T-helper 22 cell (primary cell): ENCODE measurements around the gene LIPI.
"Not testable (repeated sequence)": the region's sequence is repeated elsewhere in the genome, so short reads cannot be mapped to it uniquely, and the experiment has no call there.

Experiments used
- DNase-seq: peaks from one replicate; pipeline ENCODE4 v3.0.0-alpha.2; 2020; ENCODE audit warnings: low read depth

The LIPI gene

GRCh38 chr21:14210738-14211137 lies at the start of gene LIPI:
Gene LIPI (minus strand): TSS chr21:14210955. CDS start chr21:14210845, 110 bp downstream.
- DNase-seq, result no peak

GRCh38 chr21:14260174-14260764 lies 49.5 kb upstream of the LIPI start:
- no peak for DNase-seq

GRCh38 chr21:14259747-14260146 lies 49.0 kb upstream of the LIPI start:
- DNase-seq, result no peak

GRCh38 chr21:14251336-14251735 lies 40.6 kb upstream of the LIPI start:
- DNase-seq, result no peak

DNA sequence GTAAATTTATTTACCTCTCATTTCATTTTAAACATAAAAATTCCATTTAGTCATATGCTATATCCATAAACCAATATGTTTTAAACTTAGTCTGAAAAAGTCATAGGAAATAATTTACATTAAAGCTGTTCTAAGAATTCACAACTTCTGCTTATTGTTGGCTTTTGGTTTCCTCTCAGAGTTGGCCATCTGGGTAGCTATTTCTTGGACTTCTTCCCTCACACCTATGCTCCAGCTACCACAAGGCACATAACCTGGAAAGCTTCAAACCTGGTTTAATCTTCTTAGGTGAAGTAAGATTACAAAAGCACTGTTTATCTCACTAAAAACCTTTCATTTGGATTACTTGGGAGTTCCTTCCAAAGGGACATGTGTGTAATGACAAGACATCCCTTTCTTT lies 35.0 kb upstream of the LIPI start:
- no peak for DNase-seq

DNA sequence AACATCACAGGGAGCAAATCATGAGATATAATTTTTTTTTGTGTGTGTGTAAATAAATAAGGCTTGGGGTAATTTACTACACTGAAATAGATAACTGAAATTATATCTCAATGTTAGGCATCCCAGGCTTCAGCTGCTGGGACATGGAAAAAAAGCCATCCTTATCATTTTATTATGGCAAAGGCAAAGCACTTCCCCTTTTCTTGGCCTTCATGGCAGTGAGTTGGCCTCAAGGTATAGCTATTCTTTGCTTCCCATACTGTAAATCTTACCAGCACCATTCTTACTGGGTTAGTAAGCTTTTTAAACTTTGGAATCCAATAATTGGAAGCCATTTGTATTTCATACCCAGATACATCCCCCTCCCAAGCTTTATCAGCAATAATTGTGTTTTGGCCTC lies 34.2 kb upstream of the LIPI start:
- DNase-seq, result no peak

- DNase-seq, result no peak
These were observed 33.1 kb upstream of the LIPI start for GRCh38 chr21:14243874-14244273.

GRCh38 chr21:14243461-14243860 lies 32.7 kb upstream of the LIPI start:
- DNase-seq, result no peak

- DNase-seq, result no peak
These were observed 30.5 kb upstream of the LIPI start for GRCh38 chr21:14241297-14241696.

GRCh38 chr21:14239281-14239680 lies 28.5 kb upstream of the LIPI start:
- no peak for DNase-seq

GRCh38 chr21:14236180-14236579 lies 25.4 kb upstream of the LIPI start:
- no peak for DNase-seq

DNA sequence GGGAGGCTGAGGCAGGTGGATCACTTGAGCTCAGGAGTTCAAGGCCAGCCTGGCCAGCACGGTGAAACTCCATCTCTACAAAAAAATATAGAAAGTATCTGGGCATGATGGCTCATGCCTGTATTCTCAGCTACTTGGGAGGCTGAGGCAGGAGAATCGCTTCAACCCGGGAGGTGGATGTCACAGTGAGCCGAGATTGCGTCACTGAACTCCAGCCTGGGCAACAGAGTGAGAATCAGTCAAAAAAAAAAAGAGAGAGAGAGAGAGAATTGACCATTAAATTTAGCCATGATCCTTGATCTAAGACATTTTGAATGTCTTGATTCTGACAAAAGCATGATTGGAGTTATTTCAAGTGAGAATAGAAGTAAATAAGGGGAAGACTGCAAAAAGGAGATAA lies 24.3 kb upstream of the LIPI start:
- DNase-seq, result no peak

DNA sequence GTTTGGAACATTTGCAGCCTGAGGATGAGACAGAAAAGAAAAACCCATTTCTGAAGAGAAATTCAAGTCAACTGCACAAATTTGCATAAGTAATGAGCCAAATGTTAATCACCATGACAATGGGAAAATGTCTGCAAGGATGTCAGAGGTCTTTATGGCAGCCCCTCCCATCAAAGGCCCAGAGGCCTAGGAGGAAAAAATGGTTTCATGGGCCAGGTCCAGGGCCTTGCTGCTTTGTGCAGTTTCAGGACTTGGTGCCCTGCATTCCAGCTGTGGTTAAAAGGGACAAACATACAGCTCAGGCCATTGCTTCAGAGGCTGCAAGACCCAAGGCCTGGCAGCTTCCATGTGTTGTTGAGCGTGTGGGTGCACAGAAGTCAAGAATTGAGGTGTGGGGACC lies 18.6 kb upstream of the LIPI start:
- no peak for DNase-seq

- DNase-seq, result no peak
These were observed 12.6 kb upstream of the LIPI start for GRCh38 chr21:14223365-14223764.

- peak; percentile 20 for DNase-seq
These were observed 5.4 kb upstream of the LIPI start, which contains the start of gene RBM11 for GRCh38 chr21:14215971-14216641. Gene RBM11 (plus strand): TSS chr21:14216157. CDS start chr21:14216187, 30 bp downstream.

DNA sequence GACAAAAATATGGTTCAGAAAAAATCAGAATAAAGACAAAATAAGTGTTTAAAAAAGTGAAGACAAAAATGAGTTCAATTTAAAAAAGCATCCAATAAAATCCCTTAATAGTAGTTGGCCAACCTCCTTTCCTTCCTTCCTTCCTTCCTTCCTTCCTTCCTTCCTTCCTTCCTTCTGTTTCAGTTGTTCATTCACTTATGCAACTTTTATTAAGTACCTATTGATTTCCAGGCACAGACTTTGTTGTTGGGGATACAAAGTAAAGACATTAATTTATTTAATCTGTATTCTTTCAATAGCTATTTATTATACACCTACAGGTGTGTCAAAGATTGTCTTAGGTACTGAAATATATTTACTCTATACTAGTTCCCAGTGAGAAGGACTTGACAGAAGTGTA lies 2.4 kb upstream of the LIPI start:
- DNase-seq, result no peak

DNA sequence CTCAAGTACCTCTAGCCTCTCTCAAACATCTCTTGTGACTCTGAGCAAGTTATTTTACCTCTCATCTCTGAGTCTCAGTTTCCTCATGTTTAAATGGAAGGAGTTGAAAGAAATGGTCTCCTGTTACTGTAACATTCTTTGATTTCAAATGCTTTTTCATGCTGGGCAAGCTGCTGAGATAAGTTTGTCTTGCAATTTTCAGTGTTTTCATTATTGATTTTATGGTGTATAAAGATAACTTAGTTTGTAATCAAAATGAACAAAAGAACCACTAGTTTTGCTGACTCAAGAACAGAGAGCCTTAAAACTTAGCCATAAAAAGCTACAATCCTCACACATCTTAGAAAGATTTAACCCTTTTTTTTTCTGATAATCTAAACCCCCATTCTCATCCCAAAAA lies 4.5 kb downstream of the LIPI start:
- no peak for DNase-seq

GRCh38 chr21:14166463-14167223 lies 44.1 kb downstream of the LIPI start:
- DNase-seq, result not testable (repeated sequence)

- DNase-seq, result no peak
These were observed 66.8 kb downstream of the LIPI start for GRCh38 chr21:14143999-14144398.

DNA sequence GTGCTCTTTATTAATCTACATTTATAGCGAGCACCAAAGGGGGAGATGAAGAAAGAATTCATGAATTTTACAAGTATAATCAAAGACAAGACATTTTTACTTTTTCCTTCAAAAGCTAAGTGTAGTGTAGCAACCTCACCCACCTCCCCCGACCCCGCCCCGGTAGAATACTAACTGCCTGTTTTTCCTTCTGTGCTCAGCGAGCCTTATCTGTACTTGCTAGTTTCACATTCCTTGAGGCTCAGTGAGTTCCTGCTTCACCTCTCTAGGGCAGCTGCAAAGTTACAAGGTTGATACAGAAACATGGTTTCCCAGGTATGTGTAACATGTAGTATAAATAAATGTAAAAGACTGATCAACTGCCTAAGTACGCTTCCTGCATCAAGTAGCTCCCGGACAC lies 86.5 kb downstream of the LIPI start:
- DNase-seq, result no peak

DNA sequence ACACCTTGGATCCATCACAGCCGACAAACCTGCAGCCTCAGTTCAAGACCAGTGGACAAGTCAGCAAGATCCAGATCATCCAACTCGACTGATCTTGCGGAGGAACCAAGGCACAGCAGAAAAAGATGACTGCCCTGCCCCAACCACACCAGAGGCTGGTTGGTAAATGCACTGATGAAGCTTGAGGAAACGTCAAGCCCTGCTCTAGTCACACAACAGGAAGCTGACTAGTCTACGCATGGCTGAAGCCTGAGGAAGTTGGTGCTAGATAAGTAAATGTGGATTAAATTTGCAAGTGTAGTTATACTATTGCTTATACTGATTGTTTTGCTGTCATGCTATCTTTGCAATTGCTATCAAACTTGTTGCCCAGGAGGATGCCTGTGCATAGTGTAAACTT lies 89.0 kb downstream of the LIPI start:
- no peak for DNase-seq

DNA sequence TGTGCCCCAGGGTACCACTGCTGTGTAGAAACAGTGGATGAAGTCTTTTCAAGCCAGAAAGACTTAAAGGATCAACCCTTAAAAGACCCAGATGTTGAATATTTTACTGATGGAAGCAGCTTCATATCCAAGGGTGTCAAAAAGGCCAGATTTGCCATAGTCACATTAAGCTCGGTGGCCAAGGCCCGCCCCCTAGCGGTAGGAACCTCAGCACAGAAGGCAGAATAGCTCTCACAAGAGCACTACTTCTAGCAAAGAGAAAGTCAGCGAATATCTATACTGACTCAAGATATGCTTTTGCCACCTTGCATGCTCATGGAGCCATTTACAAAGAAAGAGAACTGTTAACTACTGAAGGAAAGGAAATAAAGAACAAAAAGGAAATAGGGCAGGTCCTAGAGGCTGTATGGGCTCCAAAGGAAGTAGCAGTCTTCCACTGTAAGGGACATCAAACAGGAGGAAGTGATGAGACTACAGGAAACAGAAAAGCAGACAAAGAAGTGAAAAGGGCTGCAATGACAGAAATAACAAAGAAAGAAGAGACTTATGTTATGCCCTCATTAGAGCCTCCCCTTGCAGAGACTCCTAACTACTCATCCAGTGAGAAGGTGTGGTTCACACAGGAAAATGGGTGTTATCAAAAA lies 90.5 kb downstream of the LIPI start:
- DNase-seq, result no peak

DNA sequence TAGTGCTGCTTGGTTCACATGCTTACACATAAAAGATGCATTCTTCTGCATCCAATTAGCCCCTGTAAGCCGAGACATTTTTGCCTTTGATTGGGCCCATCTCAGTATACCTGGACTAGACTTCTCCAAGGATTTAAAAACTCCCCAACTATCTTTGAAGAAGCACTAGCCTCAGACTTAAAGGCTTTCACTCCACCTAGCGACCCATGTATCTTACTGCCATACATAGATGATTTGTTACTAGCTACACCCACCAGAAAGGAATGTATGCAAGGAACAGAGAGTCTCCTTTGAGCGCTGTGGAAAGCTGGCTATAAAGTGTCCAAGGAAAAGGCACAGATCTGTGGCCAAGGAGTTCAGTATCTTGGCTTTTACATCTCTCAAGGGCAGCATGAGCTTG lies 91.7 kb downstream of the LIPI start:
- no peak for DNase-seq
